ENCODE data around the gene CMTM5.
"Not testable (repeated sequence)": the region's sequence is repeated elsewhere in the genome, so short reads cannot be mapped to it uniquely, and the experiment has no call there.

Gene CMTM5

GRCh38 chr14:23415821-23416778 is 39.3 kb downstream of the CMTM5 start:
- DNase-seq, result no peak
- Mint-ChIP-seq H3K4me1 (no peaks in the 10 kb centered on the region), H3K9me3 (no peaks in the 10 kb centered on the region), H3K27me3 (peaks cover 45 to 50% of the 10 kb centered on the region in 2 donors), H3K4me3 (no peak overlapping the region), H3K36me3 (no peaks in the 10 kb centered on the region), H3K27ac (no peak overlapping the region)
- no peak for ATAC-seq (replicated peaks)

DNA sequence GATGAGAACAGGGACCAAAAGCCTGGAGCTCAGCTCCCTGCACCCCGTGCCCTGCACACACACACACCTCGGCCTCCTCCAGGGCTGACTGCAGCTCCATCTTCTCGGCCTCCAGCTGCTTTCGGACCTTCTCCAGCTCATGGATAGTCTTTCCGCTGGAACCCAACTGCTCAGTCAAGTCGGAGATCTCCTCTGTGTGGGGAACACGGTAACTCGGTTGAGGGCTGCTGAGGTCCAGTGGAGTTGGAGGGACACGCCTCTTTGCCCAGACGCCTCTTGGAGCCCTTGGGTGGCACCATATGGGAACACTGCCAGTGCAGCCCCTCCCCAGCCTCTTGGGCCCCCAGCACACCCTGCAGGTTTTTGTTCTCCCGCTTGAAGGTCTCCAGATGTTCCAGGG is 40.0 kb downstream of the CMTM5 start:
- ATAC-seq (replicated peaks) (no peak), DNase-seq (no peak)
- H3K4me1 Mint-ChIP-seq, result peaks cover 2 to 4% of the 10 kb centered on the region in 2 donors
- no peaks in the 10 kb centered on the region for H3K36me3 Mint-ChIP-seq
- H3K27me3 Mint-ChIP-seq, result peaks cover 38 to 43% of the 10 kb centered on the region in 2 donors
- H3K27ac Mint-ChIP-seq, result no peak overlapping the region
- no peaks in the 10 kb centered on the region for H3K9me3 Mint-ChIP-seq
- H3K4me3 Mint-ChIP-seq, result no peak overlapping the region

GRCh38 chr14:23417269-23417668 is 40.4 kb downstream of the CMTM5 start:
- not testable (repeated sequence) for ATAC-seq (replicated peaks); H3K9me3 Mint-ChIP-seq; H3K36me3 Mint-ChIP-seq; H3K4me3 Mint-ChIP-seq; H3K27ac Mint-ChIP-seq; H3K4me1 Mint-ChIP-seq; DNase-seq
- peaks cover 35 to 41% of the 10 kb centered on the region in 2 donors for H3K27me3 Mint-ChIP-seq

DNA sequence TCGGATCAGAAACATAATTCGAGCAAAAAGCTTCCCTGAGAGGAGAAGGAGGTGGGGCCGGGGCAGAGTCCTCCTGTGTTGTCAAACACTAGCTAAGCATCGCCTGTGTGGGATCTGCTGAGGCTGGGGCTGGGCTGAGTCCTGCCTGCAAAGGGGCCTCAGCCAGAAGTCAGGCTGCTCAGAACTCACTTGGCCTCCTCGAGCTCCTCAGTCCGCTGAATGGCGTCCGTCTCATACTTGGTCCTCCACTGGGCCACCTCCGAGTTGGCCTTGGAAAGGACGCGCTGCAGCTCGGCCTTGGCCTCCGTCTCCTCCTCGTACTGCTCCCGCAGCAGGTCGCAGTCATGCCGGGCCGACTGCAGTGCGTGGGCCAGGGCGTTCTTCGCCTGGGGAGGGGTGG is 41.2 kb downstream of the CMTM5 start:
- H3K4me3 Mint-ChIP-seq, result no peak overlapping the region
- H3K36me3 Mint-ChIP-seq, result no peaks in the 10 kb centered on the region
- ATAC-seq (replicated peaks) (no peak), DNase-seq (no peak)
- H3K4me1 Mint-ChIP-seq, result peaks cover 5 to 6% of the 10 kb centered on the region in 2 donors
- no peaks in the 10 kb centered on the region for H3K9me3 Mint-ChIP-seq
- no peak overlapping the region for H3K27ac Mint-ChIP-seq
- peaks cover 29 to 36% of the 10 kb centered on the region in 2 donors for H3K27me3 Mint-ChIP-seq

GRCh38 chr14:23419646-23420045 is 42.8 kb downstream of the CMTM5 start:
- not testable (repeated sequence) for ATAC-seq (replicated peaks); DNase-seq; H3K9me3 Mint-ChIP-seq; H3K4me3 Mint-ChIP-seq; H3K4me1 Mint-ChIP-seq; H3K27ac Mint-ChIP-seq; H3K36me3 Mint-ChIP-seq
- peaks cover 18 to 36% of the 10 kb centered on the region in 2 donors for H3K27me3 Mint-ChIP-seq

DNA sequence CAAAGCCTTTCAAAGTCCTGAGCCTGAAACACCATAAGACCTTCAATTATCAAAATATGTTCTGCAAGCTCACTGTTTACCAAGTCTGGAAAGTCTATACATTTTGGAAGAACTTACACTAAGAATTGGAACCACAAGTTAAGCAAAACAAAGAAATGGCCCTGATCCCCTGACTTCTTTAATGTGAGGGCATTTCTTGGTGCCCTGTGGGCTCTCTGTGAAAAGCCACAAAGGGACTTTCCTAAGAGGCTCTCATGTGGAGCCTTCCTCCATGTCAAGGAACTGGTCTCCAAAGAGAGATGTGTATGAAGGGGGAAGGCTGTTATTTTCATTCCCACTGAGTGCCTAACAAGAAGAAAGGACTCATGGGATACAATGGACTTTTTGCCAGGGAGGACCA is 44.7 kb downstream of the CMTM5 start:
- Mint-ChIP-seq H3K4me3 (no peak overlapping the region), H3K9me3 (no peaks in the 10 kb centered on the region), H3K27me3 (peaks cover 12 to 34% of the 10 kb centered on the region in 2 donors), H3K27ac (no peak overlapping the region), H3K36me3 (no peaks in the 10 kb centered on the region), H3K4me1 (peaks cover 5 to 6% of the 10 kb centered on the region in 2 donors)
- DNase-seq (no peak), ATAC-seq (replicated peaks) (peak; percentile 59 to 85)

DNA sequence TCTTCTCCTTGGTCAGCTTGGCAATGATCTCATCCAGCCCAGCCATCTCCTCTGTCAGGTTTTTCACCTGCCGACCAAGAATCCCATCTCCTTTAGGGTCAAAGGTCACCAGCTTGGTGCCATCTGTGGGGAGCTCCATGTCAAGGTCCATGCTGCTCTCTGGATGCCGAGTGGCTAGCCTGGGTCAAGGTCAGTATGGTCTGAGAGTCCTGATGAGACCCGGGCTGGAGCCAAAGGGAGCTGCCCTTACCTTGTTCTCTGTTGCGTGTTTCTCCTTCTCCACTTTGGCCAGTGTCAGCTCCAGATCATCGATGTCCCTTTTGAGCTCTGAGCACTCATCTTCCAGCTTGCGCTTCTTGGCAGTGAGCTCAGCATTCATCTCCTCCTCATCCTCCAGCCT is 46.8 kb downstream of the CMTM5 start:
- Mint-ChIP-seq H3K27ac (no peak overlapping the region), H3K4me3 (no peak overlapping the region), H3K27me3 (peaks cover 9 to 30% of the 10 kb centered on the region in 2 donors)

DNA sequence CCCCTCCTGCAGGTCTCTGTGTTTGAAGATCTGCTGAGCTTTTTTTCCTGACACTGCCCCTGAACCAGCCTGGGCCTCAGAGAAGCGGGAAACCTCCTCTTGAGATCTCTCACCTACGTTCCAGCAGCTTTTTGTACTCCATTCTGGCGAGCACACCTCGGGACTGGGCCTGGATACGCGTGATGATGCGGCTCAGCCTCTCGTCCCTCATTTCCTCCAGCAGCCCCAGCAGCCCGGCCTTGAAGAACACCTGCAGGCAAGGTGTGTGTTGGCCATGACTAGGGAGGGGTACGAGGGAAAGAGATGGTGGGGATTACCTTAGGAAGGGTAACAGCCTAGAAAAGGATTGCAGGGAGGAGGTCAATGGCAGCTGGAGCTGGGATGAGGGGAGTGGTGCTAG is 48.3 kb downstream of the CMTM5 start:
- H3K9me3 Mint-ChIP-seq, result no peaks in the 10 kb centered on the region
- peaks cover 7 to 24% of the 10 kb centered on the region in 2 donors for H3K27me3 Mint-ChIP-seq
- DNase-seq (no peak), ATAC-seq (replicated peaks) (no peak)
- H3K27ac Mint-ChIP-seq, result peak overlapping the region; percentile 82
- no peak overlapping the region for H3K4me3 Mint-ChIP-seq
- H3K4me1 Mint-ChIP-seq, result peaks cover 5 to 6% of the 10 kb centered on the region in 2 donors
- no peaks in the 10 kb centered on the region for H3K36me3 Mint-ChIP-seq

More for the DNA sequence above, 46.8 kb downstream of the CMTM5 start:
- Mint-ChIP-seq H3K36me3 (no peaks in the 10 kb centered on the region), H3K4me1 (peaks cover 5 to 6% of the 10 kb centered on the region in 2 donors), H3K9me3 (no peaks in the 10 kb centered on the region)
- DNase-seq (no peak), ATAC-seq (replicated peaks) (no peak)

DNA sequence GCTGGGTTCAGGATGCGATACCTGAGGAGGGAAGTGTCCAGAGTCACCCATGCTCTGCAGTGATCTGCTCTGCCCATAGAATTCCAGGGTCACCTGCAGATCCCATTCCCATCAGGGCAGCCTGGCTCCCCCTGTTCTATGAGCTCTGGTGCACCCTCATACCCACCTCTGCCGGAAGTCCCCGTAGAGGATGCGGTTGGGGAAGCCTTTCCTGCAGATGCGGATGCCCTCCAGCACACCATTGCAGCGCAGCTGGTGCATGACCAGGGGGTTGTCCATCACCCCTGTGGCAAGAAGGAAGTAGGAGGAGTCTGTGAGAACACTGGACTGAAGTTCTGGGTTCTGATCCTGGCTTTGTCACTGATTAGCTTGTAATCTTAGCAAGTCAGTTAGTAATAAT is 49.0 kb downstream of the CMTM5 start:
- H3K4me3 Mint-ChIP-seq, H3K27ac Mint-ChIP-seq, H3K4me1 Mint-ChIP-seq, H3K36me3 Mint-ChIP-seq, H3K9me3 Mint-ChIP-seq, DNase-seq: not testable (repeated sequence)
- H3K27me3 Mint-ChIP-seq, result peaks cover 11 to 24% of the 10 kb centered on the region in 2 donors
- peak in 1 of 2 donors; percentile 35 for ATAC-seq (replicated peaks)

DNA sequence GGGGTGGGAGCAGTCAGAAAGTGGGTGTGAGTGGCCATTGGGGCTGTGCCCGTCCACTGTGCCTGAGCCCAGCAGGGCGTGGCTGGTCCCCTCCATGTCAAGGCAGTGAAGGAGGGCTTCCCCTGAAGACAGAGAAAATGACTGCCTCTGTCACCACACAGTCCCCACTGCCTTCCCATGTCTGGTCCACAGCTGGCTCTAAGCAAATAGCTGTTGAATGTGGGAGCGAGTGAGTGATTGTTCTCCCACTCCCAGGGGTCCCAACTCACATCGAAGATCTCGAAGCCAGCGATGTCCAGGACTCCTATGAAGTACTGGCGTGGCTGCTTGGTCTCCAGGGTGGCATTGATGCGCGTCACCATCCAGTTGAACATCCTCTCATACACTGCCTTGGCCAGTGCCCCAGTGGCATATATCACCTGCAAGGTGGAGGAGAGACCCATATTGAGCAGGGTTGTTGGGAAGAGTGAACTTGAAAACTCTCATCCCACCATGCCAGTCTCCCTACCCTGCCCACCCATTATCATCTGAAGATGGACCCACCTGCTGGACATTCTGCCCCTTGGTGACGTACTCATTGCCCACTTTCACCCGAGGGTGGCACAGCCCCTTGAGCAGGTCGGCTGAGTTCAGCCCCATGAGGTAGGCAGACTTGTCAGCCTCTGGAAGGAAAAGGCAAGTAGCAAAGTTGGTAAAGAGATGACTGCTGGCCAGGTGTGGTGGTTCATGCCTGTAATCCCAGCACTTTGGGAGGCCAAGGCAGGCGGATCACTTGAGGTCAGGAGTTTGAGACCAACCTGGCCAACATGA is 52.0 kb downstream of the CMTM5 start:
- no peak for DNase-seq
- no peak overlapping the region for H3K4me3 Mint-ChIP-seq
- peaks cover 37 to 38% of the 10 kb centered on the region in 2 donors for H3K27me3 Mint-ChIP-seq
- H3K27ac Mint-ChIP-seq, result no peak overlapping the region
- ATAC-seq (replicated peaks), result no peak
- no peaks in the 10 kb centered on the region for H3K9me3 Mint-ChIP-seq
- no peaks in the 10 kb centered on the region for H3K36me3 Mint-ChIP-seq
- no peaks in the 10 kb centered on the region for H3K4me1 Mint-ChIP-seq

Data from stimulated activated naive B cell treated with anti-CD40 and anti-IgM and Interleukin-4, amounts not matched to agents 10 μg/mL and 1 μg/mL and 100 μg/mL, for 72 hours (primary cell).